K562 (cell line): ENCODE measurements around the gene CREB3L1. TPM values are rescaled to one million over a fixed set of nuclear protein-coding genes. Genes with fewer than 3 reads are reported as not detected.

ENCODE experiments used
- ATAC-seq: fragments of 200-7000 bp; cut with Tn5 transposase; 3 replicates; pipeline ENCODE4 v1.9.1; 2020; ENCODE audit warnings: moderate library complexity
- BruUV-seq: library from RNA; stranded (reverse); fragments of 400-500 nt; replicated peaks from 2 replicates; lab custom pipeline; 2021; lab: Mats Ljungman, UMichigan
- CTCF ChIA-PET: fragments of 300-600 bp; formaldehyde crosslinking; extraction: SDS; loops from one replicate; lab custom pipeline; 2021; ENCODE audit warnings: low intra/inter-chr PET ratio; lab: Yijun Ruan, JAX
- POLR2A ChIA-PET: fragments of 300-600, 350-650 bp; sonication (Branson Sonifier 250); formaldehyde crosslinking; extraction: SDS; loops from one replicate; lab custom pipeline; 2021; ENCODE audit warnings: antibody characterized with exemption, inconsistent platforms; lab: Yijun Ruan, JAX
- DNase-seq, 4 experiments: peaks; one replicate each; pipeline versions ENCODE4 v3.0.0 to v3.0.0-alpha.2; 2011 to 2018; ENCODE audit warnings: low spot score in 3 of 4, mixed read lengths in 3 of 4; ENCODE audit errors: extremely low read depth in 1 of 4
- FAIRE-seq: peaks from 2 replicates; lab custom pipeline; 2011; peaks lifted over from hg19 to GRCh38; lab: Jason Lieb, UNC
- H2AFZ ChIP-seq: 2 replicates; pipeline ENCODE4 v1.6.0; 2011; ENCODE audit warnings: low read depth, low read length, control low read depth, inconsistent platforms
- H3K27ac ChIP-seq: fragments of 200-600 bp; 3 replicates; pipeline ENCODE4 v1.8.0; 2011; ENCODE audit warnings: low read depth, mild to moderate bottlenecking, control low read depth, inconsistent platforms, low read length, moderate library complexity, mixed read lengths; ENCODE audit errors: extremely low read depth
- H3K27me3 ChIP-seq, 2 experiments: fragments of 300-600 bp in 1 of 2; 2 replicates in 1 of 2; 3 replicates in 1 of 2; pipeline versions ENCODE4 v1.6.0 to v1.8.0; 2011; ENCODE audit warnings: inconsistent platforms in 2 of 2, low read length in 2 of 2, mild to moderate bottlenecking in 1 of 2, mixed read lengths in 1 of 2, moderate library complexity in 1 of 2; ENCODE audit not compliant: control insufficient read depth in 2 of 2, insufficient read depth in 2 of 2
- H3K36me3 ChIP-seq: fragments of 300-600 bp; 3 replicates; pipeline ENCODE4 v1.8.0; 2011; ENCODE audit warnings: mild to moderate bottlenecking, low read length, inconsistent platforms; ENCODE audit not compliant: control insufficient read depth, insufficient read depth
- H3K4me1 ChIP-seq, 2 experiments: fragments of 200-600 bp in 1 of 2; replicated peaks in 1 of 2; 2 replicates in 1 of 2; 3 replicates in 1 of 2; pipeline versions ENCODE4 v1.5.1 to v1.8.0; 2011; ENCODE audit warnings: inconsistent platforms in 2 of 2, low read length in 2 of 2, mild to moderate bottlenecking in 1 of 2, mixed read lengths in 1 of 2, moderate library complexity in 1 of 2; ENCODE audit not compliant: control insufficient read depth in 2 of 2, insufficient read depth in 2 of 2
- H3K4me2 ChIP-seq: 2 replicates; pipeline ENCODE4 v1.6.1; 2011; ENCODE audit warnings: low read length, control low read depth, inconsistent platforms, mixed read lengths; ENCODE audit not compliant: insufficient read depth
- H3K4me3 ChIP-seq: fragments of 200-600 bp; sonication (generic), shearing (Covaris generic); 2 replicates; pipeline ENCODE4 v1.5.1; 2016; ENCODE audit warnings: control low read depth, inconsistent platforms
- H3K79me2 ChIP-seq: fragments of 200-600 bp; 3 replicates; pipeline ENCODE4 v1.8.0; 2011; ENCODE audit warnings: low read length, inconsistent platforms; ENCODE audit not compliant: control insufficient read depth, insufficient read depth
- H3K9ac ChIP-seq, 2 experiments: 2 replicates each; pipeline versions ENCODE4 v1.6.0 to v1.6.1; 2011; ENCODE audit warnings: low read depth in 2 of 2, low read length in 2 of 2, control low read depth in 1 of 2, inconsistent platforms in 1 of 2, mild to moderate bottlenecking in 1 of 2, mixed read lengths in 1 of 2; ENCODE audit not compliant: insufficient read depth in 1 of 2
- H3K9me1 ChIP-seq: one replicate; pipeline ENCODE4 v1.6.0; 2011; ENCODE audit warnings: inconsistent platforms, mild to moderate bottlenecking, low read length, moderate library complexity; ENCODE audit not compliant: control insufficient read depth, insufficient read depth
- H3K9me3 ChIP-seq: replicated peaks from 2 replicates; pipeline ENCODE4 v1.5.1; 2011; ENCODE audit warnings: low read depth, low read length, inconsistent platforms; ENCODE audit not compliant: control insufficient read depth, insufficient read depth
- H4K20me1 ChIP-seq: replicated peaks from 2 replicates; pipeline ENCODE4 v1.6.1; 2011; ENCODE audit warnings: low read length, inconsistent platforms, mixed read lengths; ENCODE audit not compliant: control insufficient read depth, insufficient read depth
- CCNT2 ChIP-seq: IDR thresholded peaks from 2 replicates; pipeline ENCODE4 v1.6.1; 2011; ENCODE audit warnings: borderline replicate concordance, low read depth, mild to moderate bottlenecking, moderate library complexity, mixed read lengths, low read length; ENCODE audit not compliant: insufficient read length; ENCODE audit errors: extremely low read depth
- ESRRA ChIP-seq: fragments of 450-650 bp; IDR thresholded peaks from 2 replicates; pipeline ENCODE4 v1.6.1; 2014; ENCODE audit warnings: low read depth, mild to moderate bottlenecking, moderate library complexity, borderline replicate concordance
- HDAC2 ChIP-seq: fragments of 450-650 bp; IDR thresholded peaks from 2 replicates; pipeline ENCODE4 v1.6.1; 2016; ENCODE audit warnings: mild to moderate bottlenecking
- IFI16 ChIP-seq: fragments of 250-450 bp; sonication (Bioruptor Pico); IDR thresholded peaks from 2 replicates; pipeline ENCODE4 v2.1.2; 2022; ENCODE audit warnings: mild to moderate bottlenecking, inconsistent platforms
- KLF16 ChIP-seq: IDR thresholded peaks from 2 replicates; pipeline ENCODE4 v1.6.1; 2016; ENCODE audit warnings: antibody characterized with exemption
- MTA2 ChIP-seq: fragments of 450-650 bp; IDR thresholded peaks from 2 replicates; pipeline ENCODE4 v1.6.1; 2016; ENCODE audit warnings: low read depth
- MTA3 ChIP-seq: fragments of 450-650 bp; formaldehyde crosslinking; IDR thresholded peaks from 2 replicates; pipeline ENCODE4 v1.6.1; 2017; ENCODE audit warnings: mild to moderate bottlenecking, borderline replicate concordance
- PML ChIP-seq: IDR thresholded peaks from 2 replicates; pipeline ENCODE4 v1.6.1; 2012; ENCODE audit warnings: low read length, inconsistent platforms
- RBM39 ChIP-seq: fragments of 200-400 bp; formaldehyde crosslinking; optimal IDR thresholded peaks from 2 replicates; pipeline ENCODE3; 2018; ENCODE audit warnings: low read depth, low read length
- RHOXF2B ChIP-seq: fragments of 250-450 bp; sonication (Bioruptor Pico); conservative IDR thresholded peaks from 2 replicates; pipeline ENCODE4 v1.5.1; 2021
- U2AF1 ChIP-seq: fragments of 200-400 bp; formaldehyde crosslinking; optimal IDR thresholded peaks from 2 replicates; pipeline ENCODE3; 2017; ENCODE audit warnings: mild to moderate bottlenecking, low read depth, low read length, moderate library complexity
- ZBTB1 ChIP-seq: sonication (generic); formaldehyde crosslinking; IDR thresholded peaks from 2 replicates; pipeline ENCODE4 v1.8.1; 2023; ENCODE audit warnings: missing genetic modification reagents, low read depth, mild to moderate bottlenecking, borderline replicate concordance
- ZBTB7A ChIP-seq: IDR thresholded peaks from 2 replicates; pipeline ENCODE4 v1.6.1; 2011; ENCODE audit warnings: low read depth, mild to moderate bottlenecking, low read length, moderate library complexity, borderline replicate concordance; ENCODE audit not compliant: control insufficient read depth
- ZNF583 ChIP-seq: fragments of 250-450 bp; sonication (Bioruptor Pico); IDR thresholded peaks from 2 replicates; pipeline ENCODE4 v1.4.0; 2020
- WGBS: fragments of 100-300 bp; shearing (Covaris generic); methylation state at CpG from one replicate; pipeline ENCODE4 v1.1.6; 2016; ENCODE audit warnings: low coverage, mixed read lengths; ENCODE audit not compliant: insufficient coverage; ENCODE audit errors: missing lambda C conversion rate; 5-methylcytosine and 5-hydroxymethylcytosine counted together
- in situ Hi-C: fragments of 300-500 bp; cut with MboI; formaldehyde crosslinking; loops from 4 replicates; pipeline ENCODE4 v1.15.0; 2018; ENCODE audit warnings: inconsistent platforms, mixed read lengths
- intact Hi-C: fragments of 100-400 bp; cut with micrococcal nuclease; formaldehyde crosslinking; loops from 2 replicates; pipeline ENCODE4 v1.14.2; 2022
- polyA plus RNA-seq, 8 experiments: library from polyadenylated mRNA; depleted of rRNA in 4 of 8; stranded (reverse) in 5 of 8; unstranded in 3 of 8; fragments of >200 nt; fragmentation: Nextera tagmentation in 2 of 8; fragmentation: Illumina TruSeq in 1 of 8; extraction: Ambion mirVana in 2 of 8; extraction: Trizol in 1 of 8; gene quantifications; 2 replicates each; pipeline versions ENCODE4 v1.2.1 to v1.2.3, GENCODE V29; 2011 to 2014; ENCODE audit warnings: inconsistent platforms in 1 of 8, missing spikeins in 1 of 8
- total RNA-seq, 7 experiments: library from RNA; depleted of rRNA in 6 of 7; stranded (reverse); fragments of >200 nt in 6 of 7; fragmentation: Illumina TruSeq in 2 of 7; extraction: Trizol in 2 of 7; gene quantifications; 2 replicates each; pipeline versions ENCODE4 v1.2.1 to v1.2.3, GENCODE V29; 2011 to 2021; ENCODE audit warnings: low replicate concordance in 1 of 7
- TF ChIP-seq, protein P1 (sequence below): fragments of 450-650 bp; formaldehyde crosslinking; IDR thresholded peaks from 2 replicates; pipeline ENCODE4 v1.4.0; 2022; ENCODE audit warnings: missing genetic modification characterization
- TF ChIP-seq, protein P2 (sequence below), 3 experiments: fragments of 200-800 bp in 1 of 3; fragments of 250-450 bp in 1 of 3; fragments of 450-650 bp in 1 of 3; sonication (Bioruptor Pico) in 1 of 3; sonication (Bioruptor generic) in 1 of 3; formaldehyde crosslinking in 1 of 3; IDR thresholded peaks; 2 replicates each; pipeline versions ENCODE4 v1.6.1 to v1.8.0; 2016 to 2022; ENCODE audit warnings: mild to moderate bottlenecking in 2 of 3, missing genetic modification characterization in 2 of 3, missing compliant biosample characterization in 1 of 3, moderate library complexity in 1 of 3

The CREB3L1 gene
- total and polyA plus RNA-seq, 9 of the 15 experiments (the other 6 are each of a cell fraction or from before 2014, with no cell fraction given), result 1.2 to 27.6 (median 3.7) TPM

GRCh38 chr11:46238078-46238966 is 39.1 kb upstream of the CREB3L1 start:
- Histone ChIP-seq H2AFZ (peak overlapping the region; percentile 90), H3K4me1 (peaks cover 40 to 51% of the 10 kb centered on the region in 2 experiments), H3K4me2 (peak overlapping the region; percentile 83), H3K27me3 (no peaks in the 10 kb centered on the region), H3K9ac (peak overlapping the region; percentile 83 to 91), H3K9me3 (peaks cover 2% of the 10 kb centered on the region; the same call in 1 of the 2 replicates), H3K27ac (peak overlapping the region; percentile 97), H3K79me2 (peaks cover 16% of the 10 kb centered on the region; the same call in 2 of the 3 replicates), H3K4me3 (peak overlapping the region; percentile 35), H3K9me1 (no peaks in the 10 kb centered on the region), H3K36me3 (peaks cover 4% of the 10 kb centered on the region; the same call in 1 of the 3 replicates), H4K20me1 (no peaks in the 10 kb centered on the region)
- DNase-seq, result peak; percentile 75 to 82 (median 78)
- in situ Hi-C loops, result no loop called here
- WGBS, result 1% methylated on average over 41 of the region's 70 CpGs
- intact Hi-C loops, result loop anchor here (5.0 kb wide), 1 partner anchor 246 kb away; no protein-coding TSS in a partner anchor
- POLR2A ChIA-PET, result interaction anchor here (0.6 to 2.4 kb wide), 13 partner anchors 15 to 429 kb away, joined by 3 to 7 read pairs (median 3); partner anchors contain the start of gene DGKZ
- no peak for FAIRE-seq
- CTCF ChIA-PET, result interaction anchor here (0.8 to 2.4 kb wide), 3 partner anchors 58 to 77 kb away, joined by 3 to 19 read pairs (median 9); no protein-coding TSS in a partner anchor
- TSS peak; percentile 53 for BruUV-seq
- ATAC-seq, result peak; percentile 50
- peak; percentile 71 for TF ChIP-seq ZBTB1 (CRISPR knock-in tag)
- TF ChIP-seq KLF16, result no peak
- peak; percentile 65; the same call in 1 of the 2 replicates for TF ChIP-seq ZNF583 (CRISPR knock-in tag)
- TF ChIP-seq ZBTB7A, result peak; percentile 61; the same call in 1 of the 2 replicates
- no peak for TF ChIP-seq IFI16
- no peak; the same call in 1 of the 2 replicates for TF ChIP-seq PML
- peak; percentile 31; the same call in 1 of the 2 replicates for TF ChIP-seq ESRRA
- TF ChIP-seq, protein P1, sequence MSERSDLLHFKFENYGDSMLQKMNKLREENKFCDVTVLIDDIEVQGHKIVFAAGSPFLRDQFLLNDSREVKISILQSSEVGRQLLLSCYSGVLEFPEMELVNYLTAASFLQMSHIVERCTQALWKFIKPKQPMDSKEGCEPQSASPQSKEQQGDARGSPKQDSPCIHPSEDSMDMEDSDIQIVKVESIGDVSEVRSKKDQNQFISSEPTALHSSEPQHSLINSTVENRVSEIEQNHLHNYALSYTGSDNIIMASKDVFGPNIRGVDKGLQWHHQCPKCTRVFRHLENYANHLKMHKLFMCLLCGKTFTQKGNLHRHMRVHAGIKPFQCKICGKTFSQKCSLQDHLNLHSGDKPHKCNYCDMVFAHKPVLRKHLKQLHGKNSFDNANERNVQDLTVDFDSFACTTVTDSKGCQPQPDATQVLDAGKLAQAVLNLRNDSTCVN (CRISPR knock-in tag), result no peak
- peak; percentile 87; the same call in 1 of the 2 replicates for TF ChIP-seq HDAC2
- 0 out of 2 replicates have a peak, but pooled peaks have one; percentile 8 for TF ChIP-seq MTA3
- TF ChIP-seq MTA2, result no peak
- TF ChIP-seq RHOXF2B, result no peak
- peak; percentile 59 for TF ChIP-seq CCNT2
- TF ChIP-seq, protein P2, sequence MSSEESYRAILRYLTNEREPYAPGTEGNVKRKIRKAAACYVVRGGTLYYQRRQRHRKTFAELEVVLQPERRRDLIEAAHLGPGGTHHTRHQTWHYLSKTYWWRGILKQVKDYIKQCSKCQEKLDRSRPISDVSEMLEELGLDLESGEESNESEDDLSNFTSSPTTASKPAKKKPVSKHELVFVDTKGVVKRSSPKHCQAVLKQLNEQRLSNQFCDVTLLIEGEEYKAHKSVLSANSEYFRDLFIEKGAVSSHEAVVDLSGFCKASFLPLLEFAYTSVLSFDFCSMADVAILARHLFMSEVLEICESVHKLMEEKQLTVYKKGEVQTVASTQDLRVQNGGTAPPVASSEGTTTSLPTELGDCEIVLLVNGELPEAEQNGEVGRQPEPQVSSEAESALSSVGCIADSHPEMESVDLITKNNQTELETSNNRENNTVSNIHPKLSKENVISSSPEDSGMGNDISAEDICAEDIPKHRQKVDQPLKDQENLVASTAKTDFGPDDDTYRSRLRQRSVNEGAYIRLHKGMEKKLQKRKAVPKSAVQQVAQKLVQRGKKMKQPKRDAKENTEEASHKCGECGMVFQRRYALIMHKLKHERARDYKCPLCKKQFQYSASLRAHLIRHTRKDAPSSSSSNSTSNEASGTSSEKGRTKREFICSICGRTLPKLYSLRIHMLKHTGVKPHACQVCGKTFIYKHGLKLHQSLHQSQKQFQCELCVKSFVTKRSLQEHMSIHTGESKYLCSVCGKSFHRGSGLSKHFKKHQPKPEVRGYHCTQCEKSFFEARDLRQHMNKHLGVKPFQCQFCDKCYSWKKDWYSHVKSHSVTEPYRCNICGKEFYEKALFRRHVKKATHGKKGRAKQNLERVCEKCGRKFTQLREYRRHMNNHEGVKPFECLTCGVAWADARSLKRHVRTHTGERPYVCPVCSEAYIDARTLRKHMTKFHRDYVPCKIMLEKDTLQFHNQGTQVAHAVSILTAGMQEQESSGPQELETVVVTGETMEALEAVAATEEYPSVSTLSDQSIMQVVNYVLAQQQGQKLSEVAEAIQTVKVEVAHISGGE (CRISPR knock-in tag; IDR thresholded peaks at IDR 0.05), result 0 out of 6 replicates have a peak, but pooled peaks of 1 of the 3 experiments have one; percentile 18
- peak; percentile 33 for TF ChIP-seq U2AF1
- no peak for TF ChIP-seq RBM39
